Body of pancreas (tissue), 4 donors: ENCODE measurements around the gene PEPD. TPM values are rescaled to one million over a fixed set of nuclear protein-coding genes. Genes with fewer than 3 reads are reported as not detected.

Experiments used
- ATAC-seq: fragments of 150-250 bp; one replicate; pipeline ENCODE4 v1.9.1; 2016
- DNase-seq, 4 donors: peaks; one replicate each; pipeline ENCODE4 v3.0.0-alpha.2; 2019
- H3K27ac ChIP-seq, 4 donors: fragments of 200-600 bp; sonication (generic); 1 replicate in 3 of 4; 2 replicates in 1 of 4; pipeline versions ENCODE4 v1.5.1 to v1.6.1; 2016 to 2019; ENCODE audit warnings: mild to moderate bottlenecking in 1 of 4, mixed read lengths in 1 of 4, moderate library complexity in 1 of 4
- H3K27me3 ChIP-seq, 2 donors: fragments of 200-600 bp; sonication (generic); one replicate each; pipeline ENCODE4 v1.6.0; 2016; ENCODE audit warnings: mild to moderate bottlenecking in 1 of 2
- H3K36me3 ChIP-seq, 2 donors: fragments of 200-600 bp; sonication (generic); replicated peaks in 1 of 2; 2 replicates each; pipeline ENCODE4 v1.5.1; 2016; ENCODE audit warnings: low read depth in 2 of 2; ENCODE audit not compliant: insufficient read depth in 1 of 2
- H3K4me1 ChIP-seq: fragments of 200-600 bp; sonication (generic); one replicate; pipeline ENCODE4 v1.6.0; 2016
- H3K4me3 ChIP-seq, 2 donors: fragments of 200-600 bp; sonication (generic); 1 replicate in 1 of 2; 2 replicates in 1 of 2; pipeline ENCODE4 v1.5.1; 2016 to 2019
- H3K9me3 ChIP-seq, 3 donors: fragments of 200-600 bp; sonication (generic); 1 replicate in 2 of 3; 2 replicates in 1 of 3; pipeline ENCODE4 v1.5.1; 2016
- CTCF ChIP-seq, 7 experiments: fragments of 450-650 bp in 4 of 7; fragments of 200-600 bp in 3 of 7; sonication (generic) in 3 of 7; IDR thresholded peaks; one replicate each; pipeline ENCODE4 v1.5.1; 2016 to 2019; ENCODE audit warnings: antibody characterized with exemption in 7 of 7
- POLR2A ChIP-seq, 3 donors: fragments of 450-650 bp; IDR thresholded peaks; one replicate each; pipeline ENCODE4 v1.6.1; 2016; ENCODE audit warnings: antibody characterized with exemption in 3 of 3, mild to moderate bottlenecking in 2 of 3
- WGBS, 2 donors: methylation state at CpG; one replicate each; pipeline ENCODE4 v1.1.5; 2017; 5-methylcytosine and 5-hydroxymethylcytosine counted together
- intact Hi-C: fragments of 100-400 bp; cut with DNase I; formaldehyde crosslinking; loops from one replicate; pipeline ENCODE4 v1.15.1; 2023
- total RNA-seq, 2 donors: library from RNA; depleted of rRNA; stranded (reverse); fragments of >200 nt; gene quantifications; one replicate each; pipeline ENCODE4 v1.1.0, GENCODE V29; 2016

Gene PEPD
- total RNA-seq, 2 donors from 2014 or later, result 33.2 to 54.7 TPM

GRCh38 chr19:33462112-33462791 is 59.3 kb downstream of the PEPD start:
- H3K4me1 ChIP-seq, result no peaks in the 10 kb centered on the region
- no peaks in the 10 kb centered on the region for H3K9me3 ChIP-seq
- H3K27ac ChIP-seq, result no peak overlapping the region
- no peaks in the 10 kb centered on the region for H3K27me3 ChIP-seq
- H3K36me3 ChIP-seq, result no peaks in the 10 kb centered on the region
- intact Hi-C loops, result no loop called here
- no peak for TF ChIP-seq CTCF (IDR thresholded peaks at IDR 0.05)
- TF ChIP-seq POLR2A (IDR thresholded peaks at IDR 0.05), result no peak
- WGBS, 2 donors, result 80 to 91% methylated on average over 7 to 15 of the region's 16 CpGs
- ATAC-seq, result no peak
- H3K4me3 ChIP-seq, result no peak overlapping the region
- DNase-seq, result no peak

- Histone ChIP-seq H3K4me3 (no peak overlapping the region), H3K9me3 (no peaks in the 10 kb centered on the region), H3K27me3 (no peaks in the 10 kb centered on the region), H3K36me3 (no peaks in the 10 kb centered on the region), H3K27ac (no peak overlapping the region), H3K4me1 (no peaks in the 10 kb centered on the region)
- intact Hi-C loops, result no loop called here
- WGBS, 2 donors, result 82% methylated on average over 19 to 24 of the region's 24 CpGs
- TF ChIP-seq CTCF (IDR thresholded peaks at IDR 0.05) (no peak), POLR2A (IDR thresholded peaks at IDR 0.05) (no peak)
- no peak for DNase-seq
- ATAC-seq, result no peak
These were observed 60.1 kb downstream of the PEPD start for GRCh38 chr19:33461256-33462111.

- no peak for ATAC-seq
- TF ChIP-seq CTCF (IDR thresholded peaks at IDR 0.05) (no peak), POLR2A (IDR thresholded peaks at IDR 0.05) (no peak)
- WGBS, 2 donors, result 86 to 89% methylated on average over 12 to 18 of the region's 18 CpGs
- Histone ChIP-seq H3K27ac (no peak overlapping the region), H3K4me3 (no peak overlapping the region), H3K4me1 (no peaks in the 10 kb centered on the region), H3K27me3 (no peaks in the 10 kb centered on the region), H3K9me3 (no peaks in the 10 kb centered on the region), H3K36me3 (no peaks in the 10 kb centered on the region)
- DNase-seq, result no peak
- intact Hi-C loops, result no loop called here
These were observed 61.2 kb downstream of the PEPD start for GRCh38 chr19:33460221-33460908.

GRCh38 chr19:33459222-33460090 is 62.1 kb downstream of the PEPD start:
- 84 to 85% methylated on average over 22 to 23 of the region's 23 CpGs for WGBS, 2 donors
- H3K27me3 ChIP-seq, result no peaks in the 10 kb centered on the region
- no peaks in the 10 kb centered on the region for H3K36me3 ChIP-seq
- H3K27ac ChIP-seq, result no peak overlapping the region
- H3K9me3 ChIP-seq, result no peaks in the 10 kb centered on the region
- H3K4me1 ChIP-seq, result no peaks in the 10 kb centered on the region
- ATAC-seq, result no peak
- no peak overlapping the region for H3K4me3 ChIP-seq
- peak in 2 of 4 donors; percentile 16 to 26 for DNase-seq
- intact Hi-C loops, result no loop called here
- TF ChIP-seq CTCF (IDR thresholded peaks at IDR 0.05) (no peak), POLR2A (IDR thresholded peaks at IDR 0.05) (no peak)
